K562 (cell line): ENCODE results near the gene GGTLC1. TPM values are rescaled to one million over a fixed set of nuclear protein-coding genes. Genes with fewer than 3 reads are reported as not detected.

Experiments used
- FIP1L1 ChIP-seq: fragments of 200-400 bp; formaldehyde crosslinking; IDR thresholded peaks from 2 replicates; pipeline ENCODE4 v1.6.1; 2018; ENCODE audit warnings: mild to moderate bottlenecking, low read depth, low read length; ENCODE audit not compliant: poor library complexity, severe bottlenecking
- polyA plus RNA-seq, 8 experiments: library from polyadenylated mRNA; depleted of rRNA in 4 of 8; stranded (reverse) in 5 of 8; unstranded in 3 of 8; fragments of >200 nt; fragmentation: Nextera tagmentation in 2 of 8; fragmentation: Illumina TruSeq in 1 of 8; extraction: Ambion mirVana in 2 of 8; extraction: Trizol in 1 of 8; gene quantifications; 2 replicates each; pipeline versions ENCODE4 v1.2.1 to v1.2.3, GENCODE V29; 2011 to 2014; ENCODE audit warnings: inconsistent platforms in 1 of 8, missing spikeins in 1 of 8
- total RNA-seq, 7 experiments: library from RNA; depleted of rRNA in 6 of 7; stranded (reverse); fragments of >200 nt in 6 of 7; fragmentation: Illumina TruSeq in 2 of 7; extraction: Trizol in 2 of 7; gene quantifications; 2 replicates each; pipeline versions ENCODE4 v1.2.1 to v1.2.3, GENCODE V29; 2011 to 2021; ENCODE audit warnings: low replicate concordance in 1 of 7
- TF ChIP-seq, protein P1 (sequence below), 2 experiments: fragments of 450-650 bp in 1 of 2; sonication (generic) in 1 of 2; formaldehyde crosslinking in 1 of 2; IDR thresholded peaks; 2 replicates each; pipeline versions ENCODE4 v1.7.1 to v1.9.0; 2016 to 2022; ENCODE audit warnings: inconsistent platforms in 1 of 2, mild to moderate bottlenecking in 1 of 2, missing genetic modification reagents in 1 of 2

Gene GGTLC1
- total and polyA plus RNA-seq, 9 of the 15 experiments (the other 6 are each of a cell fraction or from before 2014, with no cell fraction given) = not detected

DNA sequence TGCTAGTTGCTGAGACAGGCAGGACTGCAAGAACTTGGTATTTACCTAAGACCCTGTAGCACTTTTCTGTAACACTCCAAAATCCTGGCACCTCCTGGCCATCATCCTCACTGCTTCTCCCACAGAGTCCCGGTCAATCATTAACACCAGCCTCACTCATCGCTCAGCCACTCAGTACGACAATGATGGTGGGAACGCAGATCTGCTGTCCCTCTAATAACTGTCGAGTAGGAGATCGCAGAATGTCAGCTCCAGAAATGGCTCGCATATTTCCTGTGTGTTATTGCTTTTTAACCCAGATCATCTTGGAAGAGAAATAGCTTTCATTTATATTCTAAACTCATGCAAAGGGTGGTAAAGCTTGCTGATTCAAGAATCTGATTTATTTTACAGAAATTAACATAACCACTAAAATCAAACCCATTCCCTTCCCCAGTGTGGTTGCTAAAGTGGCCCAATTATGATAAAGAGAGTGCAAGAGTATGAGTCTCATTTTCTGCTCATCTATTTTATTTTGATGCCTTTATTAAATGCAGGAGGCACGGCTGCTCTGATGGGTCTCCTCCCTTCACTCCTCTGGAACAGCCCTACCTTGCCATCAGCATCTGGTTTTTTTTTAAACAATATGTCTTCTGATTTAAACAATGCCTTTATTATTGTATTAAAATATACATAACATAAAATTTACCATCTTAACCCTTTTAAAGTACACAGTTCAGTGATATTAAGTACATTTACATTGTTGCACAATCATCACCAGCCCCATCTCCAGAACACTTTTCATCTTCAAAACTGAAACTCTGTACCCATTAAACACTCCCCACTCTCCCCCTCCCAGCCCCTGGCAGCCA, 28.3 kb upstream of the GGTLC1 start (continued):
- TF ChIP-seq, protein P1, sequence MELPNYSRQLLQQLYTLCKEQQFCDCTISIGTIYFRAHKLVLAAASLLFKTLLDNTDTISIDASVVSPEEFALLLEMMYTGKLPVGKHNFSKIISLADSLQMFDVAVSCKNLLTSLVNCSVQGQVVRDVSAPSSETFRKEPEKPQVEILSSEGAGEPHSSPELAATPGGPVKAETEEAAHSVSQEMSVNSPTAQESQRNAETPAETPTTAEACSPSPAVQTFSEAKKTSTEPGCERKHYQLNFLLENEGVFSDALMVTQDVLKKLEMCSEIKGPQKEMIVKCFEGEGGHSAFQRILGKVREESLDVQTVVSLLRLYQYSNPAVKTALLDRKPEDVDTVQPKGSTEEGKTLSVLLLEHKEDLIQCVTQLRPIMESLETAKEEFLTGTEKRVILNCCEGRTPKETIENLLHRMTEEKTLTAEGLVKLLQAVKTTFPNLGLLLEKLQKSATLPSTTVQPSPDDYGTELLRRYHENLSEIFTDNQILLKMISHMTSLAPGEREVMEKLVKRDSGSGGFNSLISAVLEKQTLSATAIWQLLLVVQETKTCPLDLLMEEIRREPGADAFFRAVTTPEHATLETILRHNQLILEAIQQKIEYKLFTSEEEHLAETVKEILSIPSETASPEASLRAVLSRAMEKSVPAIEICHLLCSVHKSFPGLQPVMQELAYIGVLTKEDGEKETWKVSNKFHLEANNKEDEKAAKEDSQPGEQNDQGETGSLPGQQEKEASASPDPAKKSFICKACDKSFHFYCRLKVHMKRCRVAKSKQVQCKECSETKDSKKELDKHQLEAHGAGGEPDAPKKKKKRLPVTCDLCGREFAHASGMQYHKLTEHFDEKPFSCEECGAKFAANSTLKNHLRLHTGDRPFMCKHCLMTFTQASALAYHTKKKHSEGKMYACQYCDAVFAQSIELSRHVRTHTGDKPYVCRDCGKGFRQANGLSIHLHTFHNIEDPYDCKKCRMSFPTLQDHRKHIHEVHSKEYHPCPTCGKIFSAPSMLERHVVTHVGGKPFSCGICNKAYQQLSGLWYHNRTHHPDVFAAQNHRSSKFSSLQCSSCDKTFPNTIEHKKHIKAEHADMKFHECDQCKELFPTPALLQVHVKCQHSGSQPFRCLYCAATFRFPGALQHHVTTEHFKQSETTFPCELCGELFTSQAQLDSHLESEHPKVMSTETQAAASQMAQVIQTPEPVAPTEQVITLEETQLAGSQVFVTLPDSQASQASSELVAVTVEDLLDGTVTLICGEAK (IDR thresholded peaks at IDR 0.05) = no peak
- TF ChIP-seq, protein P1 (CRISPR knock-in tag; IDR thresholded peaks at IDR 0.05) = no peak
- TF ChIP-seq FIP1L1 = no peak
